Bladder microvascular endothelial cell (primary cell): ENCODE measurements around the gene PYM1. TPM values are rescaled to one million over a fixed set of nuclear protein-coding genes. Genes with fewer than 3 reads are reported as not detected.

ENCODE experiments used
- total RNA-seq: library from RNA; depleted of rRNA; stranded (reverse); fragments of >200 nt; gene quantifications from 2 replicates; pipeline ENCODE4 v1.2.3, GENCODE V29; 2014

The PYM1 gene
- 27.3 and 33.2 TPM in 2 replicates for total RNA-seq

GRCh38 chr12:55927588-55928502, at the start of gene PYM1:
Gene PYM1 (minus strand): TSS chr12:55927894. CDS start chr12:55927761, 133 bp downstream.

GRCh38 chr12:55973599-55974307, 46.1 kb upstream of the PYM1 start, which contains the start of gene RAB5B:
Gene RAB5B (plus strand): TSS chr12:55974078. CDS start chr12:55986961, 12,883 bp downstream.

GRCh38 chr12:55966408-55967281, 39.0 kb upstream of the PYM1 start, which contains the start of gene CDK2:
Gene CDK2 (plus strand): TSS chr12:55966830. CDS start chr12:55967009, 179 bp downstream.

GRCh38 chr12:55965941-55966407, 38.3 kb upstream of the PYM1 start, which contains the start of gene PMEL:
Gene PMEL (minus strand): TSS chr12:55966042. CDS start chr12:55966011, 31 bp downstream.

GRCh38 chr12:55930771-55931316, 3.1 kb upstream of the PYM1 start, which contains the start of gene DGKA:
Gene DGKA (plus strand): TSS chr12:55931162. CDS start chr12:55936504, 5,342 bp downstream.

Other genes starting within 250 kb of the PYM1 start
- gene ITGA7, start 220.0 kb downstream of the PYM1 start, total RNA-seq = 0.76 and 0.81 TPM in 2 replicates
- gene BLOC1S1, start 211.8 kb downstream of the PYM1 start, total RNA-seq = 47.5 and 72.9 TPM in 2 replicates
- 0.97 and 1.6 TPM in 2 replicates for gene RDH5, start 207.5 kb downstream of the PYM1 start, total RNA-seq
- gene CD63, start 198.9 kb downstream of the PYM1 start, total RNA-seq = 1,206 and 1,347 TPM in 2 replicates
- 0.65 and 2.7 TPM in 2 replicates for gene GDF11, start 184.8 kb downstream of the PYM1 start, total RNA-seq
- 87.5 and 139 TPM in 2 replicates for gene SARNP, start 110.2 kb downstream of the PYM1 start, total RNA-seq
- gene ORMDL2, start 109.9 kb downstream of the PYM1 start, total RNA-seq = 21.0 and 62.7 TPM in 2 replicates
- gene DNAJC14, start 98.3 kb downstream of the PYM1 start, total RNA-seq = 40.2 and 54.4 TPM in 2 replicates
- gene MMP19, start 85.0 kb downstream of the PYM1 start, total RNA-seq = 0.49 and 1.4 TPM in 2 replicates
- gene DGKA, start 3.3 kb upstream of the PYM1 start, total RNA-seq = 29.0 and 37.6 TPM in 2 replicates
- gene PMEL, start 38.1 kb upstream of the PYM1 start, total RNA-seq = 0.38 and 0.81 TPM in 2 replicates
- gene CDK2, start 38.9 kb upstream of the PYM1 start, total RNA-seq = 27.1 and 35.3 TPM in 2 replicates
- gene RAB5B, start 46.2 kb upstream of the PYM1 start, total RNA-seq = 30.6 and 52.0 TPM in 2 replicates
- gene SUOX, start 69.4 kb upstream of the PYM1 start, total RNA-seq = 6.5 and 12.3 TPM in 2 replicates
- 0.16 and 0.25 TPM in 2 replicates for gene IKZF4, start 93.1 kb upstream of the PYM1 start, total RNA-seq
- 32.6 and 61.2 TPM in 2 replicates for gene RPS26, start 114.0 kb upstream of the PYM1 start, total RNA-seq
- gene ERBB3, start 152.3 kb upstream of the PYM1 start, total RNA-seq = 0.63 TPM in 1 of 2 replicates, not detected in the other
- gene PA2G4, start 176.7 kb upstream of the PYM1 start, total RNA-seq = 114 and 216 TPM in 2 replicates
- 2,621 and 2,969 TPM in 2 replicates for gene RPL41, start 188.7 kb upstream of the PYM1 start, total RNA-seq
- 4.4 and 6.4 TPM in 2 replicates for gene ZC3H10, start 190.4 kb upstream of the PYM1 start, total RNA-seq
- gene ESYT1, start 200.4 kb upstream of the PYM1 start, total RNA-seq = 328 and 362 TPM in 2 replicates
- gene MYL6B, start 224.7 kb upstream of the PYM1 start, total RNA-seq = 69.4 and 71.4 TPM in 2 replicates
- 3,299 and 3,963 TPM in 2 replicates for gene MYL6, start 230.5 kb upstream of the PYM1 start, total RNA-seq